ENCODE data around the gene UGT1A10.
"Not testable (repeated sequence)": the region's sequence is repeated elsewhere in the genome, so short reads cannot be mapped to it uniquely, and the experiment has no call there.

Gene UGT1A10

DNA sequence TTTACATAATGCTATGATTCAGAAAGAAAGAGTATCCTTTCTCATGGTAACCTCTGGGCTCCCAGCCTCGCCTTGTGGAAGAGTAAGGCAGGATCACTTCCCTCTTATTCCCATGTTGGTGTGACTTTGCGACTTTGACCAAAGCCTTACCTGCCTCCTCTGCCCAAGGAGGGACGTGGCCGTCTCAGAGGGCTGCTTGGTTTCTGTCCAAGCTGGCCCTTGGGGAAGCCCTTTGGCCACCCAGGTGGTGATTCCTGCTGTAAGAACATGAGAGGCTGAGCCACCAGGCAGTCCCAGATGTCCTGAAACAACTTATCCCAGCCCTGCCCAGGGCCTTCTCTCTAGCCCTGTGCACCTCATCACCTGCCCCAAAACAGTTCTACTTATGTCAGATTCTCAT, 62.5 kb downstream of the UGT1A10 start:
- DNase-seq, result no peak

DNA sequence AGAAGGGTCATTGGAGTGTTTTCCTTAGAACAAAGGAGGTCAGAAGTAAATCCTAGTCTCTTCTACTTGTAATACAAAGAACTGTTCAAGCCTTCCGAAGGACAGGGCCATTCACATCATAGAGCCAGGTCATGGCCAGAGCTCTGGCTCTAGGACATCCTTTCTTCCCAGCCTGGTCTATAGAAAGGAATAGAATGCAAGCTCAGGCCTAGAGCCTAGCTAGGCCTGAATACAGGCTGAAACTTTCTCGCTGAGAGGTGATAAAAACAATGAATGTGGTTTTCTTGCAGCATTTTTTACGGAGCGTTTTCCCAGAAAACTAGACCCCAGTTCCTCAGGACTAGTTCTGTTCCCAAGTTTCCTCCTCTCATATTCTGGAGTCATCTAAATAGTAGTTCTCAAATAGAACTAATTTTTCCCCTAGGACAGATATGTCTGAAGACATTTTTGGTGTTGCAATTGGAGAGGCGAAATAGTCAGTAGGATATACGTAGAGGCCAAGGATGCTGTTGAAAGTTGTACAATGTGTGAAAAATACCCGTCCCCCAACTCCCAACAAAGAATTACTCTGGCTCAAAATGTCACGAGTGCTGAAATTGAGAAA, 63.3 kb downstream of the UGT1A10 start:
- DNase-seq, result no peak

DNA sequence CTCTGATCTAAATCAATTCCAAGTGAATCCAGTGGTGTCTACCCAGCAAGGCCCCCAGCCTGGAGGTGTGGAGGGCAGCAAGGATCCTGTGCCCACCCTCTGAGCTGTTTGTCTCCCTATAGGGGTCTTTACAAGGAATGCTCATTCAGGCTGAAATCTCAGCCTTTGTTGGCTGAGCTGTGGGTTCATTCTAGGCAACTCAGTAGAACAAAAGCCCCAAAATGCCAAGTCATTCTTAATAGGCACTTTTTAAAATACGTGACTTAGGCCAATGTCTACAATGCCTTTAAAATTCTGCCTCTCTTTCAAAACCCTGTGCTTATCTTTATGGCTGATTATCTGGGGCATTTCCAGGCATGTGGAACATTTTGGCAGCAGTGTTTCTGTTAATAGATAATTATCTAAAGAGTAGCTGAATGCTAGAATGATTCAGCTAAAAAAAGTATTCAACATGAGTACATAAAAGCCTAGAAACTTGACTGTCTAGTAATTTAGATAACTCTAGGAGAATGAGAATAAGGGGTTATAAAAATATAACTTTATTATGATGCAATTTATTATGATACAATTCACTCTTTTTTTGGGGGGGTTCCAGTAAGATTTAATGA, 63.9 kb downstream of the UGT1A10 start:
- DNase-seq, result peak; percentile 18

DNA sequence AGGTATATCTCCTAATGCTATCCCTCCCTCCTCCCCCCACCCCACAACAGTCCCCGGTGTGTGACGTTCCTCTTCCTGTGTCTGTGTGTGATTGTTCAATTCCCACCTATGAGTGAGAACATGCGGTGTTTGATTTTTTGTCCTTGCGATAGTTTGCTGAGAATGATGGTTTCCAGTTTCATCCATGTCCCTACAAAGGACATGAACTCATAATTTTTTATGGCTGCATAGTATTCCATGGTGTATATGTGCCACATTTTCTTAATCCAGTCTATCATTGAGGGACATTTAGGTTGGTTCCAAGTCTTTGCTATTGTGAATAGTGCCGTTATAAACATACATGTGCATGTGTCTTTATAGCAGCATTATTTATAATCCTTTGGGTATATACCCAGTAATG, 64.6 kb downstream of the UGT1A10 start:
- not testable (repeated sequence) for DNase-seq

DNA sequence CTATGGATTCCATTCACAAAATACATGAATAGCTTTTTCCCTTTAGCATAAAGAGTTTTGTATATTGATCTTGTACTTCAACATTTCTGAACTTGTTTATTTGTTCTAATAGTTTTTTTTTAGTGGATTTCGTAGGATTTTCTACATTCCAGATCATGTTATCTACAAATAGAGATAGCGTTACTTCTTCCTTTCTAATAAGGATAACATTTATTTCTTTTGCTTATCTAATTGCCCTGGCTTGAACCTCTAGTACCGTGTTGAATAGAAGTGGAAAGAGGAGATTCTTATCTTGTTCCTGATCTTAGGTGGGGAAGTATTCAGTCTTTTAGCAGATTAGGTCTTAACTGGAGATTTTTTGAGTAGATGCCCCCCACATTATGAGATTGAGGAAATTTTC, 66.0 kb downstream of the UGT1A10 start:
- DNase-seq, result no peak

DNA sequence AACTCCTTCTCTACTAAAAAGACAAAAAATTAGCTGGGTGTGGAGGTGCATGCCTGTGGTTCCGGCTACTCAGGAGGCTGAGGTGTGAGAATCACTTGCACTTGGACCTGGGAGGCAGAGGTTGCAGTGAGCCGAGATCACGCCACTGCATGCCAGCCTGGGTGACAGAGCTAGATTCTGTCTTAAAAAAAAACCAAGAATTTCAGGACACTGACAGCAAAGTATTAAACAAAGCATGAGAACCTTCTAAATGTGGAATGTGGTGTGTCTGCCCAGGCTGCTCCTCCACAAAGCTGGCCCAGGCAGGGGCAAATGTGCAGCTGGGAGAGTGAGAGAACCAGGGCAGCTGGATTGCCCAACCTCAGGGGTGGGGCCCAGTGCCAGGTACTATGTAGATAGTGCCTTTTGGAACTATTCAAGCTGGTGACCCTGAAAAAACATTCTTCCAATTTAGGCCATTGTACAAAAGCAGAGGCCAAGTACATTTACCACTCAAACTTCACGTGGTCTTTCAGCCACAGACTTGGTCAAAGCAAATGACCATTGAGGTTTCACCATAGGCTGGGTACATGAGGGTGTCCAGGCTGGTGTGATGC, 69.8 kb downstream of the UGT1A10 start:
- no peak for DNase-seq

DNA sequence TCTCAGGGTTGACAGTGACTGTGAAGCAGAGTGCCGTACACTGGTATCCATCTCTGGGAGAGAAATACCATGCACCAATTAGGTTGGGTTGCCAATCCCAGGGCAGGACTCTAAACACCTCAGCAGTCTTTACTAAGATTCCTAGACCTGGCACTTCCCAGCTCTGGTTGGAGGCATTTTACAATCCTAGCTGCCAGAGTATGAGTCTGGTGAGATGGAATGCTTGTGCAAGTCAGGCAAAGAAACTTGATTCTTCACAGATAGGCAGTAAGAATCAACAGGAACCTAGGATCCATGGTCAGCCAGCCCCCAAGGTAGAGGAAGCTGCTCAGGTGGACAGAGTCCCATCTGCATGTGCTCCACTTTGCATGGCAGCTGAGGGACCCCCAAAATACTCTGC, 70.5 kb downstream of the UGT1A10 start:
- no peak for DNase-seq

DNA sequence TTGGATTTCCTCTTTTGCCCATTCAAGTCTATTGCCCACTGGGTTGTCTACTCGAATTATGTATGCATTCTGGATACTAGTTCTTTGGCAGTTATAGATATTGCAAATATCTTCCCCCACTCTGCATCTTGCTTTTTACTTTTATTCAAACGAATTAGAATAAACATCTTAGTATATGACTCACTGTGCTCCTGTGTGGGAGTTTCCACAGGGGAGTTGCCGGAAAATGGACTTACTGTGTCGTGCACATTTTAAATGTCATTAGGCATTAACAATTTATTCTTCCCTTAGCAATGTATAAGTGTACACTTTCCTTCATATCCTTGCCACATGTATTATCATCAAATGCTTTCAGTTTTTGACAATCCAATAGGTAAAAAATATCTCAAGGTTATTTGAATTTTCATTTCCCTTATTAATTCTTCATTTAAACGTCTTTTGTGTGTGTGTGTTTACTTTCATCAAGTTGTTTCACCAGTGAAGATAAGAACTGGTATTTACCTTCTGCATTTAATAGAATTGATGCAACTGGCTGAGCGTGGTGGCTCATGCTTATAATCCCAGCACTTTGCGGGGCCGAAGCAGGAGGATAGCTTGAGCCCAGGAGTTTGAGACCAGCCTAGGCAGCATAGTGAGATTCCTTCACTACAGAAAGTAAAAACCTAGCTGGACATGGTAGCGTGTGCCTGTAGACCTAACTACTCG, 71.8 kb downstream of the UGT1A10 start:
- no peak for DNase-seq

DNA sequence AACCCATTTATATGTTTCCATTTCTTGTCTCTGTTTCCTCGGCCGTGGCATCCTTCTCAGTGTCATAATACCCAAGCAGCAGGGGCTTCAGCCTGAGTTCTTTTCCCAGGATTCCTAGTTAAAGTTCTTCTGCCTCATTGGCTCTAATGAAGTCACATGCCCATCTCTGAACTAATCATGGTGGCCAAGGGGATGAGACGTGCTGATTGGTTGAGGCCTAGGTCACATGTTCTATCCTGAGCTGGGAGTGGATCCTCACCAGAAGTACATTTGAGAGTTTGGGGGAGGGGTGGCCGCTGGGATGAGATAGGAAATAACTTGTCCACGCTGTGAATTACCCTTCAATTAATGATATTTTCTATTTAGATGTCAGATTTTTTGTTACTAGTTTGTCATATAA, 72.7 kb downstream of the UGT1A10 start:
- DNase-seq, result no peak

DNA sequence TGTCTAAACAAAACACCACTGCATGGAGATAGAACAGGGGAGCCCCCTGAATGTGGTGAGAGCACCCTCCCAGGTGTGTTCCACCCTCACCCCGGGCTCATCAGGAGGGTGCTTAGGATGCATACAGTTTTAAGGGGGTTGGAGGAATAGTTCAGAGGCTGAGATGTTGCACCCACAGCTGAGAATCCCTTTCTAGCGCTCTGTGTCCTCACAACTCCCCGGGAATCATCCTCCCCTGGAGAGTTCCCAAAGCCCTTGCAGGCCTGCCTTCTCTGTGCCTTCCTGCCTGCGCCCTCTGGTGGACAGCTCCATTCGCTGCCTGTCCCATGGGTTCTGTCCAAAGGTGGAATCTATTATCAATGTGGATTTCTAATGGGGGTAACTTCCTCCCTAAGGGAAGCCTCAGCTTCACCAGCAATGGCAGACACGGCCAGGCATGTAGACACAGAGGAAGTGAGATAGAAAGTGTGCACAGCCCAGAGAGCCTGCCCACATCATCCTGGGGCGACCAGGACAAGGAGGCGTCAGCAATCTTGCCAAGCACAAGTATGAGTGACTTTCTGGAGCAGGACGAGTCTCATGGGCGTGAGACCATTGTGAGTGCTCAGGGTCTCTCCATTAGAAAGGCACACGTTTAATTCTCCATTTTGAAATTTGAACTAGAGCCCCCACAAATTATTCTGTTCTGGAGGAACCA, 75.2 kb downstream of the UGT1A10 start:
- DNase-seq, result peak; percentile 67

DNA sequence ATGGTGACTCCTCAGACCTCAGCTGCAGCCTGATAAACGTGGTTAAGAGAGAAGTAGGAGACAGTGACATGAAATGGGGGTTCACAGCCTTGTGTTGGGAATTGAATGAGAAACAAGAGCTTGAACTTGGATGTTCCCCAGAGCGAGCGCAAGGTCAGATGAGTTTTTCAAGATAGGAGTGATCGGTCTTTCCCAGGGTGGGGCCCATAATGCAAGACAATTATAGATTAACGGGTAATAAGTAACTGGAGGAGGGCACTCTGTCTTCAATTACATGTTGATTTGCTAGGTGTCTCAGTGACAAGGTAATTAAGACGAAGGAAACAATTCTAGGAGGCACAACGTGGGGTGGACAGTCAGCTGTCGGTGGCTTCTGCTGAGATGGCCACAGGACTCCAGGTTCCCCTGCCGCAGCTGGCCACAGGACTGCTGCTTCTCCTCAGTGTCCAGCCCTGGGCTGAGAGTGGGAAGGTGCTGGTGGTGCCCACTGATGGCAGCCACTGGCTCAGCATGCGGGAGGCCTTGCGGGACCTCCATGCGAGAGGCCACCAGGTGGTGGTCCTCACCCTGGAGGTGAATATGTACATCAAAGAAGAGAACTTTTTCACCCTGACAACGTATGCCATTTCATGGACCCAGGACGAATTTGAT, 76.5 kb downstream of the UGT1A10 start, which contains the start of gene UGT1A5:
Gene UGT1A5, plus strand, starts transcription at position 297 of the 651 bp plus-strand sequence. Its CDS starts 85 bp downstream, at position 382.
- DNase-seq, result no peak

DNA sequence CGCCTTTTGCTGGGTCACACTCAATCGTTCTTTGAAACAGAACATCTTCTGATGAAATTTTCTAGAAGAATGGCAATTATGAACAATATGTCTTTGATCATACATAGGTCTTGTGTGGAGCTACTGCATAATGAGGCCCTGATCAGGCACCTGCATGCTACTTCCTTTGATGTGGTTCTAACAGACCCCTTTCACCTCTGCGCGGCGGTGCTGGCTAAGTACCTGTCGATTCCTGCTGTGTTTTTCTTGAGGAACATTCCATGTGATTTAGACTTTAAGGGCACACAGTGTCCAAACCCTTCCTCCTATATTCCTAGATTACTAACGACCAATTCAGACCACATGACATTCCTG, 77.0 kb downstream of the UGT1A10 start:
- no peak for DNase-seq

DNA sequence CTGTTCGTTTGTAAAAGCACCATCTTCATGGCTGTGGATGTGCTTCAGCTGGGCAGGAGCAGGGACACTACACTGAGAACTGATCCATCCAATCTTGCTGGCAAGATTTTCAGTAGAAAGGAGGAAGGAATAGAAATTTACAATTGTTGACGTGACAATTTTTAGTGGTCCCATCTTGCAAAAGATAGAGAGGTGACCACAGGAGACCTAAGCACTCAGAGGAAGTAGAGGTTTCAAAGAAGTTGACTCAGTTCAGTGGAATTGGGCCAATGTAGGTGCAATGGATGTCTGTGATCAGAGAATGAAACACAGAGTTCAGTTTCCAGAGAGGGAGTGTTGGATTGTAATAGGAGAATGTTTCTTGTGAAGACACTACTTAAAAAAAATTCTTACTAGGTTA, 77.9 kb downstream of the UGT1A10 start:
- no peak for DNase-seq

DNA sequence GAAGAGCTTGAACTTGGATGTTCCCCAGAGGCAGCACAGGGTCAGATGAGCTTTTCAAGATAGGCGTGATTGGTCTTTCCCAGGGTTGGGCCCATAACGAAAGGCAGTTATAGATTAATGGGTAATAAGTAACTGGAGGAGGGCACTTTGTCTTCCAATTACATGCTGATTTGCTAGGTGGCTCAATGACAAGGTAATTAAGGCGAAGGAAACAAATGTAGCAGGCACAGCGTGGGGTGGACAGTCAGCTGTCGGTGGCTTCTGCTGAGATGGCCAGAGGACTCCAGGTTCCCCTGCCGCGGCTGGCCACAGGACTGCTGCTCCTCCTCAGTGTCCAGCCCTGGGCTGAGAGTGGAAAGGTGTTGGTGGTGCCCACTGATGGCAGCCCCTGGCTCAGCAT, 82.3 kb downstream of the UGT1A10 start, which contains the start of gene UGT1A4:
Gene UGT1A4, plus strand, starts transcription at position 185 of the 400 bp plus-strand sequence. Its CDS starts 85 bp downstream, at position 270.
- DNase-seq, result no peak

DNA sequence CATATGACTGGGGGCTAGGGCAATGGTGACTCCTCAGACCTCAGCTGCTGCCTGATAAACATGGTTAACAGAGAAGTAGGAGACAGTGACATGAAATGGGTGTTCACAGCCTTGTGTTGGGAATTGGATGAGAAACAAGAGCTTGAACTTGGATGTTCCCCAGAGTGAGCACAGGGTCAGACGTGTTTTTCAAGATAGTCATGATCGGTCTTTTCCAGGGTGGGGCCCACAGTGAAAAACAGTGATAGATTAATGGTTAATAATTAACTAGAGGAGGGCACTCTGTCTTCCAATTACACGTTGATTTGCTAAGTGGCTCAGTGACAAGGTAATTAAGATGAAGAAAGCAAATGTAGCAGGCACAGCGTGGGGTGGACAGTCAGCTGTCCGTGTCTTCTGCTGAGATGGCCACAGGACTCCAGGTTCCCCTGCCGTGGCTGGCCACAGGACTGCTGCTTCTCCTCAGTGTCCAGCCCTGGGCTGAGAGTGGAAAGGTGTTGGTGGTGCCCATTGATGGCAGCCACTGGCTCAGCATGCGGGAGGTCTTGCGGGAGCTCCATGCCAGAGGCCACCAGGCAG, 92.6 kb downstream of the UGT1A10 start, which contains the start of gene UGT1A3:
Gene UGT1A3, plus strand, starts transcription at position 320 of the 579 bp plus-strand sequence. Its CDS starts 85 bp downstream, at position 405.
- no peak for DNase-seq

DNA sequence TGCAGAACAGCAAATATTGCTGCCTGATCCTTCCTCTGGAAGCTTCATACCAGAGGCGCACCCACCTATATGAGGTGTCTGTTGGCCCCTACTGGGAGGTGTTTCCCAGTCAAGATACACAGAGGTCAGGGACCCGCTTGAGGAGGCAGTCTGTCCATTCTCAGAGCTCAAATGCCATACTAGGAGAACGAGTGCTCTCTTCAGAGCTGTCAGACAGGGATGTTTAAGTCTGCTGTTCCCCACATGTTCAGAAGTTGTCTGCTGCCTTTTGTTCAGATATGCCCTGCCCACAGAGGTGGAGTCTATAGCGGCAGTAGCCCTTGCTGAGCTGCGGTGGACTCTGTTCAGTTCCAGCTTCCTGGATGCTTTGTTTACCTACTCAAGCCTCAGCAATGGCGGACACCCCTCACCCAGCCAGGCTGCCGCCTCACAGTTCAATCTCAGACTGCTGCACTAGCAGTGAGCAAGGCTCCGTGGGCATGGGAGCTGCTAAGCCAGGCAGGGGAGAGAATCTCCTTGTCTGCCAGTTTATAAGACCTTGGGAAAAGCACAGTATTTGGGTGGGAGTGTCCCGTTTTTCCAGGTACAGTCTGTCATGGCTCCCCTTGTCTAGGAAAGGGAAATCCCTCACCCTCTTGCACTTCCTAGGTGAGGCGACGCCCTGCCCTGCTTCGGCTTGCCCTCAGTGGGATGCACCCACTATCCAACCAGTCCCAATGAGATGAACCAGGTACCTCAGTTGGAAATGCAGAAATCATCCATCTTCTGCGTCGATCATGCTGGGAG, 100.8 kb downstream of the UGT1A10 start:
- not testable (repeated sequence) for DNase-seq

DNA sequence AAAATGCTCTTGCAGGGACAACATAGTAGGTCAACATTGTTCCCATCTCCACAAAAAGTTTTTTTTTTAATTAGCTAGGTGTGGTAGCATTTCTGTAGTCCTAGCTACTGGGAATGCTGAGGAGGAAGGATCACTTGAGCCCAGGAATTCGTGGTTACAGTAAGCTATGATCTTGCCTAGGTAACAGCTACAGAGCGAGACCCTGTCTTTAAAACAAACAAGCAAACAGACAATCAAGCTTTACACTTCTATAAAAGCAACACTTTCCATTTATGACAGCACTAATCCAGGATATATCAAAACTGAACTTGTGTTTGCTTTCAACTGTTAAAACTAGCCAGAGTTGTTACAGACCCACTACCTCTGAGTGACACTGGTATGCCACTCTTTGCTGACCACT, 104.6 kb downstream of the UGT1A10 start:
- DNase-seq, result no peak

DNA sequence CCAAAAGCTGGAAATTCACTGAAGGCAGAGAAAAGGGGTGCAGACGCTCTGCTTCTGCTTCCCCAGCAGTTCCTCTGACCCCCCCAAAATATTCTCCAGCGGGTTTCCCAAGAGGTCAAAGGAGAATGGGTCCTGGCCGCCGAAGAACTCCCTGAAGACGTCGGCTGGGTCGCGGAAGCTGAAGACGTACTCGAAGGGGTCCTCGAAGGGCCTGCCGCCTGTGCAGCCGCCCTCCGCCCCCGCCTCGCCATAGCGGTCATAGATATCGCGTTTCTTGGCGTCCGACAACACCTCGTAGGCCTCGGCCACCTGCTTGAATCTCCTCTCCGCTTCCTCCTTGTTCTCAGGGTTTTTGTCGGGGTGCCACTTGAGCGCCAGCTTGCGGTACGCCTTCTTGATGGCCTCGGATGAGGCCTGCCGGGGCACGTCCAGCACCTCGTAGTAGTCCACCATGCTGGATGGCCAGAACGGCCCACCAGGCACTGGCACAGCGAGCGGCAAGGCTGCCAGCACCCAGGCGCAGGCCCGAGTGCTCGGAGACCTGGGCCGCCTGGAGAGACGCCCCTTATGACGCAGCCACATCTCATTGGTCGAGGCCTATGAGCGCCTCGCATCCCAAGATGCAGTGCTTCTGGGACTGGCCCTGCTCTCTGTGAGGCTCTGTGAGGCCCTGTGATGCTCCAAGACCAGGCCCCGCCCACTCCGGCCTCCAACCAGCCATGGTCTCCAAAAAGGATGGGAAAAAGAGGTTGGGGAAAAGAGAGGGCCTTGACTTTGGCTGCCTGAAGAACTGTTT, 107.4 kb downstream of the UGT1A10 start:
- no peak for DNase-seq

DNA sequence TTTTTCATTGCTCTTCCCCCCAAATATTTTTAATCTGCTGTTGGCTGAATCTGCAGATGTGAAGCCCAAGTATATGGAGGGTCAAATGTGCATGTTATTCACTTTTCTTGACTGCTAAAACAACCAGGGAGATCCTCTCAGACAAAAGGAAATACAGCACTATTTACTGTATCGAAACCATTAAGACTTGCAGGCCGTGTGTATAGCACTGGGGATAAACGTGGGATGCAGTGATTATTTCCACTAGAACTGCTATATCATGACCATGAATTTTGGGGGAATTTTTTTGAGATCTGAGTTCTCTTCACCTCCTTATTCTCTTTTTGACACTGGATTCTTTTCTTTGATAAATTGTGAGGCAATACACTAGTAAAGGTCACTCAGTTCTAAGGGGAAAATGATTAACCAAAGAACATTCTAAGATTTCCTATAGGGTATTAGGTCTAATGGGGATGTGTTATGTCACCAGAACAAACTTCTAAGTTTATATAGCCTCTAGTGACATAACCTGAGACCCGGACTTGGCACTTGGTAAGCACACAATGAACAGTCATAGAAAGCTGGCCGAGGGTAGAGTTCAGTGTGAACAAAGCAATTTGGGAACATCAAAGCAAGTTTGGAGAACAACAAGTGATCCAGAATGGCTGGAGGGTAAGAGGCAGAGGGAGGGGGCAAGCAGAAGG, 109.0 kb downstream of the UGT1A10 start:
- no peak for DNase-seq

DNA sequence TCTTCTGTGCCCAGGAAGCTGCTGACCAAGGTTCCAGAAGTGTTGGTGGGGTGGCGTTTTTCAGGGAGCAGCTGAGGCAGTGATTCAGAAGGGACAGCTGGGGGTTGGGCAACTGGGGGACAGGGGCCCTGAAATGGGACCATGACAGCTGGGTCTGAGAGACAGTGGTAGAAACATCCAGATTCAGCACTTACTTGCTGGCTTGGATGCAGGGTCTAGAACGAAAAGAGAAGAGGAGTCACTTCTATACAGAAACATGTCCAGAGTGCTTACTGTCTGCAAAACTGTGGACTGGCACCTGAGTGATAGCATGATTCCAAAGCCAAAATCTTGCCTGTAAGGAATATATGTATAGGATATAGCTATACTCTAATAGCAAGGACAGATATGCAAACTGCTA, 109.6 kb downstream of the UGT1A10 start:
- not testable (repeated sequence) for DNase-seq

Data from NCI-H1436 (cell line).